IMR-90 (cell line): Measurements from ENCODE around the gene FBN1. TPM values are rescaled to one million over a fixed set of nuclear protein-coding genes. Genes with fewer than 3 reads are reported as not detected.

Experiments
- ATAC-seq: fragments of 200-7000 bp; cut with Tn5 transposase; 2 replicates; pipeline ENCODE4 v1.9.1; 2020; ENCODE audit warnings: low read depth, mild to moderate bottlenecking, moderate library complexity
- BruUV-seq: library from RNA; stranded (reverse); fragments of 400-500 nt; replicated peaks from 2 replicates; lab custom pipeline; 2021; lab: Mats Ljungman, UMichigan
- CTCF ChIA-PET: fragments of 300-600 bp; formaldehyde crosslinking; extraction: SDS; loops from one replicate; lab custom pipeline; 2021; ENCODE audit warnings: antibody characterized with exemption; lab: Yijun Ruan, JAX
- POLR2A ChIA-PET: fragments of 300-600 bp; sonication (Branson Sonifier 250); formaldehyde crosslinking; loops from one replicate; lab custom pipeline; 2022; ENCODE audit warnings: antibody characterized with exemption; ENCODE audit not compliant: unreplicated experiment; lab: Charles Lee
- DNase-seq: peaks from one replicate; pipeline ENCODE4 v3.0.0; 2013
- H2AFZ ChIP-seq: replicated peaks from 2 replicates; pipeline ENCODE3; 2013; ENCODE audit warnings: low read length, mild to moderate bottlenecking; ENCODE audit not compliant: poor library complexity
- H2AK5ac ChIP-seq: 2 replicates; pipeline ENCODE4 v1.6.1; 2013; ENCODE audit warnings: low read depth, low read length, inconsistent platforms
- H2AK9ac ChIP-seq: replicated peaks from 2 replicates; pipeline ENCODE3; 2013; ENCODE audit warnings: mild to moderate bottlenecking, low read depth, low read length, moderate library complexity; ENCODE audit not compliant: poor library complexity
- H2BK120ac ChIP-seq: 2 replicates; pipeline ENCODE4 v1.6.1; 2013; ENCODE audit warnings: low read depth, low read length, inconsistent platforms
- H2BK15ac ChIP-seq: 3 replicates; pipeline ENCODE4 v1.6.1; 2013; ENCODE audit warnings: low read depth, low read length, inconsistent platforms
- H2BK20ac ChIP-seq: 2 replicates; pipeline ENCODE4 v1.6.1; 2013; ENCODE audit warnings: low read depth, mild to moderate bottlenecking, inconsistent platforms, low read length, moderate library complexity
- H2BK5ac ChIP-seq: 2 replicates; pipeline ENCODE4 v1.6.1; 2013; ENCODE audit warnings: mild to moderate bottlenecking, low read depth, low read length, inconsistent platforms; ENCODE audit not compliant: poor library complexity, severe bottlenecking
- H3K14ac ChIP-seq: replicated peaks from 2 replicates; pipeline ENCODE4 v1.6.1; 2013; ENCODE audit warnings: low read depth, low read length, inconsistent platforms
- H3K18ac ChIP-seq: 2 replicates; pipeline ENCODE4 v1.6.1; 2013; ENCODE audit warnings: low read depth, low read length, control low read depth
- H3K23ac ChIP-seq: 2 replicates; pipeline ENCODE4 v1.6.1; 2013; ENCODE audit warnings: low read depth, low read length, inconsistent platforms
- H3K27ac ChIP-seq: 2 replicates; pipeline ENCODE4 v1.5.1; 2013; ENCODE audit warnings: mild to moderate bottlenecking, control low read depth, low read length; ENCODE audit not compliant: insufficient read depth
- H3K27me3 ChIP-seq: 2 replicates; pipeline ENCODE4 v1.6.1; 2013; ENCODE audit warnings: low read length; ENCODE audit not compliant: control insufficient read depth, insufficient read depth
- H3K36me3 ChIP-seq: 2 replicates; pipeline ENCODE4 v1.6.1; 2013; ENCODE audit warnings: low read length, mixed read lengths; ENCODE audit not compliant: control insufficient read depth, insufficient read depth
- H3K4ac ChIP-seq: 2 replicates; pipeline ENCODE4 v1.6.1; 2013; ENCODE audit warnings: low read depth, low read length, inconsistent platforms
- H3K4me1 ChIP-seq: 2 replicates; pipeline ENCODE4 v1.6.1; 2013; ENCODE audit warnings: low read length, mixed read lengths; ENCODE audit not compliant: control insufficient read depth, insufficient read depth
- H3K4me2 ChIP-seq: 2 replicates; pipeline ENCODE4 v1.6.1; 2013; ENCODE audit warnings: low read depth, mild to moderate bottlenecking, control low read depth, low read length, moderate library complexity
- H3K4me3 ChIP-seq: 2 replicates; pipeline ENCODE4 v1.5.1; 2013; ENCODE audit warnings: low read depth, mild to moderate bottlenecking, control low read depth, low read length, moderate library complexity; ENCODE audit not compliant: insufficient read depth
- H3K56ac ChIP-seq: 2 replicates; pipeline ENCODE4 v1.6.1; 2013; ENCODE audit warnings: low read length, inconsistent platforms; ENCODE audit not compliant: insufficient read depth; ENCODE audit errors: extremely low read depth
- H3K79me1 ChIP-seq, 2 experiments: 2 replicates each; pipeline ENCODE4 v1.6.1; 2013; ENCODE audit warnings: low read length in 2 of 2, inconsistent platforms in 1 of 2, low read depth in 1 of 2
- H3K9ac ChIP-seq: 2 replicates; pipeline ENCODE4 v1.6.1; 2013; ENCODE audit warnings: low read depth, low read length, control low read depth
- H3K9me1 ChIP-seq: 2 replicates; pipeline ENCODE4 v1.6.1; 2013; ENCODE audit warnings: low read length, inconsistent platforms; ENCODE audit not compliant: insufficient read depth
- H3K9me3 ChIP-seq: 2 replicates; pipeline ENCODE4 v1.6.1; 2013; ENCODE audit warnings: low read length; ENCODE audit not compliant: control insufficient read depth, insufficient read depth
- H4K20me1 ChIP-seq: 2 replicates; pipeline ENCODE4 v1.6.1; 2013; ENCODE audit warnings: low read length, inconsistent platforms; ENCODE audit not compliant: insufficient read depth
- H4K5ac ChIP-seq: 2 replicates; pipeline ENCODE4 v1.6.1; 2013; ENCODE audit warnings: mild to moderate bottlenecking, low read depth, low read length, control low read depth
- H4K8ac ChIP-seq, 2 experiments: 2 replicates each; pipeline ENCODE4 v1.6.1; 2013; ENCODE audit warnings: low read depth in 2 of 2, low read length in 2 of 2, control low read depth in 1 of 2, inconsistent platforms in 1 of 2
- H4K91ac ChIP-seq: 2 replicates; pipeline ENCODE4 v1.6.1; 2013; ENCODE audit warnings: low read depth, low read length, inconsistent platforms; ENCODE audit not compliant: insufficient read depth
- BHLHE40 ChIP-seq: fragments of 150-350 bp; IDR thresholded peaks from 2 replicates; pipeline ENCODE4 v1.6.1; 2016; ENCODE audit warnings: mild to moderate bottlenecking, low read depth, low read length
- CEBPB ChIP-seq: IDR thresholded peaks from 2 replicates; pipeline ENCODE4 v1.6.1; 2012; ENCODE audit warnings: low read depth, low read length, improper control_type of control experiment
- CTCF ChIP-seq: conservative IDR thresholded peaks from 2 replicates; pipeline ENCODE4 v1.5.1; 2012; ENCODE audit warnings: mild to moderate bottlenecking, low read depth, low read length, improper control_type of control experiment
- ELK1 ChIP-seq: fragments of 150-350 bp; IDR thresholded peaks from 2 replicates; pipeline ENCODE4 v1.6.1; 2016; ENCODE audit warnings: low read depth, mild to moderate bottlenecking, low read length, moderate library complexity, borderline replicate concordance
- FOS ChIP-seq: fragments of 150-350 bp; IDR thresholded peaks from 2 replicates; pipeline ENCODE4 v1.6.1; 2016; ENCODE audit warnings: low read depth, low read length
- MAFK ChIP-seq: IDR thresholded peaks from 2 replicates; pipeline ENCODE4 v1.6.1; 2012; ENCODE audit warnings: low read depth, low read length, improper control_type of control experiment
- MAZ ChIP-seq: IDR thresholded peaks from 2 replicates; pipeline ENCODE4 v1.6.1; 2012; ENCODE audit warnings: low read depth, mild to moderate bottlenecking, low read length, improper control_type of control experiment, moderate library complexity, borderline replicate concordance
- MXI1 ChIP-seq: IDR thresholded peaks from 2 replicates; pipeline ENCODE4 v1.6.1; 2012; ENCODE audit warnings: low read depth, mild to moderate bottlenecking, low read length, moderate library complexity, borderline replicate concordance
- NFE2L2 ChIP-seq: fragments of 150-350 bp; IDR thresholded peaks from 2 replicates; pipeline ENCODE4 v1.6.1; 2016; ENCODE audit warnings: low read depth, mild to moderate bottlenecking, low read length
- POLR2A ChIP-seq: IDR thresholded peaks from 2 replicates; pipeline ENCODE4 v1.6.1; 2012; ENCODE audit warnings: mild to moderate bottlenecking, low read depth, low read length
- RAD21 ChIP-seq: IDR thresholded peaks from 2 replicates; pipeline ENCODE4 v1.6.1; 2012; ENCODE audit warnings: low read length, improper control_type of control experiment
- RFX5 ChIP-seq: IDR thresholded peaks from 2 replicates; pipeline ENCODE4 v1.8.0; 2012; ENCODE audit warnings: low read depth, mild to moderate bottlenecking, low read length, moderate library complexity
- USF2 ChIP-seq: fragments of 150-350 bp; IDR thresholded peaks from 2 replicates; pipeline ENCODE4 v1.6.1; 2017; ENCODE audit warnings: mild to moderate bottlenecking, antibody characterized with exemption, low read length, low read depth
- WGBS, 2 experiments: methylation state at CpG; one replicate each; pipeline versions ENCODE4 v1.1.5 to v1.1.7; 2013; ENCODE audit warnings: missing lambda C conversion rate in 2 of 2; ENCODE audit not compliant: insufficient read length in 1 of 2; ENCODE audit errors: extremely low coverage in 2 of 2; 5-methylcytosine and 5-hydroxymethylcytosine counted together
- dilution Hi-C: fragments of 300-500 bp; cut with HindIII; formaldehyde crosslinking; loops from one replicate; pipeline ENCODE4 v1.14.3; 2018; ENCODE audit warnings: low sequenced_read_pairs; ENCODE audit not compliant: unreplicated experiment
- in situ Hi-C: fragments of 300-500 bp; cut with MboI; formaldehyde crosslinking; loops from 3 replicates; pipeline ENCODE4 v1.14.3; 2019; ENCODE audit warnings: low sequenced_read_pairs, inconsistent platforms, mixed read lengths
- intact Hi-C: fragments of 100-400 bp; cut with micrococcal nuclease; formaldehyde crosslinking; loops from 2 replicates; pipeline ENCODE4 v1.10.0; 2022
- polyA plus RNA-seq, 3 experiments: library from polyadenylated mRNA; depleted of rRNA; stranded (reverse); fragments of >200 nt; gene quantifications; 2 replicates each; pipeline ENCODE4 v1.2.3, GENCODE V29; 2012; ENCODE audit warnings: low replicate concordance in 1 of 3
- total RNA-seq: library from RNA; depleted of rRNA; stranded (reverse); fragments of >200 nt; gene quantifications from 2 replicates; pipeline ENCODE4 v1.2.3, GENCODE V29; 2012

FBN1 gene
- total and polyA plus RNA-seq, 2 of the 4 experiments (the other 2 are of a cell fraction) = 134 to 283 TPM

- Histone ChIP-seq H2AFZ (no peak overlapping the region), H3K4me3 (no peak overlapping the region), H3K18ac (peak overlapping the region; percentile 51; the same call in 1 of the 2 replicates), H3K9me3 (no peaks in the 10 kb centered on the region), H3K79me1 (peaks cover 8 to 24% of the 10 kb centered on the region in 2 experiments; a peak in 3 of 4 replicates), H4K8ac (peak overlapping the region in 1 of 2 experiments; percentile 66; a peak in 1 of 4 replicates), H2BK5ac (peak overlapping the region; percentile 89), H2BK120ac (peak overlapping the region; percentile 79), H4K5ac (peak overlapping the region; percentile 57), H3K4me2 (peak overlapping the region; percentile 3; the same call in 1 of the 2 replicates), H3K27ac (peak overlapping the region; percentile 67; the same call in 1 of the 2 replicates), H3K23ac (peak overlapping the region; percentile 63; the same call in 1 of the 2 replicates), H3K36me3 (peaks cover 52% of the 10 kb centered on the region), H2AK5ac (peak overlapping the region; percentile 60), H2AK9ac (no peak overlapping the region), H3K4me1 (peaks cover 12% of the 10 kb centered on the region), H3K14ac (peak overlapping the region; percentile 57; the same call in 1 of the 2 replicates), H3K4ac (peak overlapping the region; percentile 57; the same call in 1 of the 2 replicates), H4K91ac (peak overlapping the region; percentile 49; the same call in 1 of the 2 replicates), H3K9ac (no peak overlapping the region), H3K9me1 (peaks cover 15% of the 10 kb centered on the region), H2BK20ac (peak overlapping the region; percentile 58), H2BK15ac (no peak overlapping the region; the same call in 2 of the 3 replicates), H3K27me3 (no peaks in the 10 kb centered on the region), H4K20me1 (no peaks in the 10 kb centered on the region), H3K56ac (peak overlapping the region; percentile 45; the same call in 1 of the 2 replicates)
- ChIA-PET CTCF (interaction anchor here (0.5 to 1.6 kb wide), 3 partner anchors 12 to 107 kb away, joined by 3 to 4 read pairs (median 4); no protein-coding TSS in a partner anchor), POLR2A (no interaction called here)
- DNase-seq (peak; percentile 79), ATAC-seq (peak; percentile 56)
- no TSS peak for BruUV-seq
- 57% methylated on average over 4 of the region's 7 CpGs; no CpG with 5 or more reads in 1 of the 2 experiments for WGBS, 2 experiments
- intact Hi-C loops (no loop called here), in situ Hi-C loops (no loop called here), dilution Hi-C loops (no loop called here)
- TF ChIP-seq FOS = 0 out of 2 replicates have a peak, but pooled peaks have one; percentile 16
- no peak for TF ChIP-seq POLR2A
- TF ChIP-seq BHLHE40 = no peak
- TF ChIP-seq ELK1 = no peak
- TF ChIP-seq MXI1 = no peak
- TF ChIP-seq CEBPB = peak; percentile 85
- no peak for TF ChIP-seq NFE2L2
- TF ChIP-seq CTCF = peak; percentile 9; the same call in 1 of the 2 replicates
- TF ChIP-seq USF2 = no peak
- no peak for TF ChIP-seq MAZ
- TF ChIP-seq RAD21 = no peak
- no peak for TF ChIP-seq MAFK
- no peak for TF ChIP-seq RFX5
Measured at GRCh38 chr15:48459571-48460442, 185.7 kb downstream of the FBN1 start.
